ENCODE data around the gene NF1. TPM values are rescaled to one million over a fixed set of nuclear protein-coding genes. Genes with fewer than 3 reads are reported as not detected.

The NF1 gene
- total RNA-seq, 1 experiment from 2014 or later = 35.4 TPM

DNA sequence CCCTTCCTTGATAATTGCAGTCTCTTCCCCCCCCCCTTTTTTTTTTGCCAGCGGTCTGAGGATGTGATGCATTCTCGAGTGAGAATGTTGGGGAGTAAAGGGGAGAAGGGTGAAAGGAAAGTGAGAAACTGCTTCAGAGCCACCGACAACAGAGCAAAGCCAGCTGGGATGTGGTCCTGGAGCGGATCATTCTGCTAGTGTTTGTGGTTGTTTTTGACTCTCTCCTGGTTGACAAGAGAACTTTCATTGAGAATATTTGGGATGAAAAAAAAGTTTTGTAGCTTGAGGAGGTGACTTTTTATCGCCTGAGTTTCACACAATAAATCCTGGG lies 1.3 kb downstream of the NF1 start:
- TF ChIP-seq, protein P1, sequence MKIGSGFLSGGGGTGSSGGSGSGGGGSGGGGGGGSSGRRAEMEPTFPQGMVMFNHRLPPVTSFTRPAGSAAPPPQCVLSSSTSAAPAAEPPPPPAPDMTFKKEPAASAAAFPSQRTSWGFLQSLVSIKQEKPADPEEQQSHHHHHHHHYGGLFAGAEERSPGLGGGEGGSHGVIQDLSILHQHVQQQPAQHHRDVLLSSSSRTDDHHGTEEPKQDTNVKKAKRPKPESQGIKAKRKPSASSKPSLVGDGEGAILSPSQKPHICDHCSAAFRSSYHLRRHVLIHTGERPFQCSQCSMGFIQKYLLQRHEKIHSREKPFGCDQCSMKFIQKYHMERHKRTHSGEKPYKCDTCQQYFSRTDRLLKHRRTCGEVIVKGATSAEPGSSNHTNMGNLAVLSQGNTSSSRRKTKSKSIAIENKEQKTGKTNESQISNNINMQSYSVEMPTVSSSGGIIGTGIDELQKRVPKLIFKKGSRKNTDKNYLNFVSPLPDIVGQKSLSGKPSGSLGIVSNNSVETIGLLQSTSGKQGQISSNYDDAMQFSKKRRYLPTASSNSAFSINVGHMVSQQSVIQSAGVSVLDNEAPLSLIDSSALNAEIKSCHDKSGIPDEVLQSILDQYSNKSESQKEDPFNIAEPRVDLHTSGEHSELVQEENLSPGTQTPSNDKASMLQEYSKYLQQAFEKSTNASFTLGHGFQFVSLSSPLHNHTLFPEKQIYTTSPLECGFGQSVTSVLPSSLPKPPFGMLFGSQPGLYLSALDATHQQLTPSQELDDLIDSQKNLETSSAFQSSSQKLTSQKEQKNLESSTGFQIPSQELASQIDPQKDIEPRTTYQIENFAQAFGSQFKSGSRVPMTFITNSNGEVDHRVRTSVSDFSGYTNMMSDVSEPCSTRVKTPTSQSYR (CRISPR knock-in tag; IDR thresholded peaks at IDR 0.05) = no peak
- TF ChIP-seq, protein P2, sequence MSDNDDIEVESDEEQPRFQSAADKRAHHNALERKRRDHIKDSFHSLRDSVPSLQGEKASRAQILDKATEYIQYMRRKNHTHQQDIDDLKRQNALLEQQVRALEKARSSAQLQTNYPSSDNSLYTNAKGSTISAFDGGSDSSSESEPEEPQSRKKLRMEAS (CRISPR knock-in tag; IDR thresholded peaks at IDR 0.05) = no peak
- TF ChIP-seq JAZF1 (CRISPR knock-in tag; IDR thresholded peaks at IDR 0.05) (no peak), SOX15 (CRISPR knock-in tag; IDR thresholded peaks at IDR 0.05) (no peak), GABPB1 (CRISPR knock-in tag; IDR thresholded peaks at IDR 0.05) (no peak), ZNF138 (CRISPR knock-in tag; conservative IDR thresholded peaks at IDR 0.05) (no peak), ZNF219 (CRISPR knock-in tag; IDR thresholded peaks at IDR 0.05; ENCODE audit: borderline replicate concordance) (no peak), NFYB (CRISPR knock-in tag; conservative IDR thresholded peaks at IDR 0.05; ENCODE audit: low read depth) (no peak), CREM (CRISPR knock-in tag; IDR thresholded peaks at IDR 0.05) (no peak), IRF2 (CRISPR knock-in tag; IDR thresholded peaks at IDR 0.05; ENCODE audit: borderline replicate concordance, low read depth) (no peak), CBFB (CRISPR knock-in tag; IDR thresholded peaks at IDR 0.05; ENCODE audit: low read depth) (no peak), SMAD4 (CRISPR knock-in tag; IDR thresholded peaks at IDR 0.05) (no peak), MXD4 (CRISPR knock-in tag; IDR thresholded peaks at IDR 0.05; ENCODE audit: borderline replicate concordance) (no peak)
- TF ChIP-seq, protein P3, sequence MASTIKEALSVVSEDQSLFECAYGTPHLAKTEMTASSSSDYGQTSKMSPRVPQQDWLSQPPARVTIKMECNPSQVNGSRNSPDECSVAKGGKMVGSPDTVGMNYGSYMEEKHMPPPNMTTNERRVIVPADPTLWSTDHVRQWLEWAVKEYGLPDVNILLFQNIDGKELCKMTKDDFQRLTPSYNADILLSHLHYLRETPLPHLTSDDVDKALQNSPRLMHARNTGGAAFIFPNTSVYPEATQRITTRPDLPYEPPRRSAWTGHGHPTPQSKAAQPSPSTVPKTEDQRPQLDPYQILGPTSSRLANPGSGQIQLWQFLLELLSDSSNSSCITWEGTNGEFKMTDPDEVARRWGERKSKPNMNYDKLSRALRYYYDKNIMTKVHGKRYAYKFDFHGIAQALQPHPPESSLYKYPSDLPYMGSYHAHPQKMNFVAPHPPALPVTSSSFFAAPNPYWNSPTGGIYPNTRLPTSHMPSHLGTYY (CRISPR knock-in tag; IDR thresholded peaks at IDR 0.05) = no peak
- TF ChIP-seq, protein P4, sequence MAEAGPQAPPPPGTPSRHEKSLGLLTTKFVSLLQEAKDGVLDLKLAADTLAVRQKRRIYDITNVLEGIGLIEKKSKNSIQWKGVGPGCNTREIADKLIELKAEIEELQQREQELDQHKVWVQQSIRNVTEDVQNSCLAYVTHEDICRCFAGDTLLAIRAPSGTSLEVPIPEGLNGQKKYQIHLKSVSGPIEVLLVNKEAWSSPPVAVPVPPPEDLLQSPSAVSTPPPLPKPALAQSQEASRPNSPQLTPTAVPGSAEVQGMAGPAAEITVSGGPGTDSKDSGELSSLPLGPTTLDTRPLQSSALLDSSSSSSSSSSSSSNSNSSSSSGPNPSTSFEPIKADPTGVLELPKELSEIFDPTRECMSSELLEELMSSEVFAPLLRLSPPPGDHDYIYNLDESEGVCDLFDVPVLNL (CRISPR knock-in tag; IDR thresholded peaks at IDR 0.05; ENCODE audit: borderline replicate concordance, low read depth) = no peak
- TF ChIP-seq, protein P5, sequence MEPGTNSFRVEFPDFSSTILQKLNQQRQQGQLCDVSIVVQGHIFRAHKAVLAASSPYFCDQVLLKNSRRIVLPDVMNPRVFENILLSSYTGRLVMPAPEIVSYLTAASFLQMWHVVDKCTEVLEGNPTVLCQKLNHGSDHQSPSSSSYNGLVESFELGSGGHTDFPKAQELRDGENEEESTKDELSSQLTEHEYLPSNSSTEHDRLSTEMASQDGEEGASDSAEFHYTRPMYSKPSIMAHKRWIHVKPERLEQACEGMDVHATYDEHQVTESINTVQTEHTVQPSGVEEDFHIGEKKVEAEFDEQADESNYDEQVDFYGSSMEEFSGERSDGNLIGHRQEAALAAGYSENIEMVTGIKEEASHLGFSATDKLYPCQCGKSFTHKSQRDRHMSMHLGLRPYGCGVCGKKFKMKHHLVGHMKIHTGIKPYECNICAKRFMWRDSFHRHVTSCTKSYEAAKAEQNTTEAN (CRISPR knock-in tag; IDR thresholded peaks at IDR 0.05) = no peak
- TF ChIP-seq, protein P6, sequence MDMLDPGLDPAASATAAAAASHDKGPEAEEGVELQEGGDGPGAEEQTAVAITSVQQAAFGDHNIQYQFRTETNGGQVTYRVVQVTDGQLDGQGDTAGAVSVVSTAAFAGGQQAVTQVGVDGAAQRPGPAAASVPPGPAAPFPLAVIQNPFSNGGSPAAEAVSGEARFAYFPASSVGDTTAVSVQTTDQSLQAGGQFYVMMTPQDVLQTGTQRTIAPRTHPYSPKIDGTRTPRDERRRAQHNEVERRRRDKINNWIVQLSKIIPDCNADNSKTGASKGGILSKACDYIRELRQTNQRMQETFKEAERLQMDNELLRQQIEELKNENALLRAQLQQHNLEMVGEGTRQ (CRISPR knock-in tag; IDR thresholded peaks at IDR 0.05) = no peak
- TF ChIP-seq, protein P7, sequence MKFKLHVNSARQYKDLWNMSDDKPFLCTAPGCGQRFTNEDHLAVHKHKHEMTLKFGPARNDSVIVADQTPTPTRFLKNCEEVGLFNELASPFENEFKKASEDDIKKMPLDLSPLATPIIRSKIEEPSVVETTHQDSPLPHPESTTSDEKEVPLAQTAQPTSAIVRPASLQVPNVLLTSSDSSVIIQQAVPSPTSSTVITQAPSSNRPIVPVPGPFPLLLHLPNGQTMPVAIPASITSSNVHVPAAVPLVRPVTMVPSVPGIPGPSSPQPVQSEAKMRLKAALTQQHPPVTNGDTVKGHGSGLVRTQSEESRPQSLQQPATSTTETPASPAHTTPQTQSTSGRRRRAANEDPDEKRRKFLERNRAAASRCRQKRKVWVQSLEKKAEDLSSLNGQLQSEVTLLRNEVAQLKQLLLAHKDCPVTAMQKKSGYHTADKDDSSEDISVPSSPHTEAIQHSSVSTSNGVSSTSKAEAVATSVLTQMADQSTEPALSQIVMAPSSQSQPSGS (CRISPR knock-in tag; IDR thresholded peaks at IDR 0.05; ENCODE audit: borderline replicate concordance, low read depth) = no peak
- TF ChIP-seq, protein P8, sequence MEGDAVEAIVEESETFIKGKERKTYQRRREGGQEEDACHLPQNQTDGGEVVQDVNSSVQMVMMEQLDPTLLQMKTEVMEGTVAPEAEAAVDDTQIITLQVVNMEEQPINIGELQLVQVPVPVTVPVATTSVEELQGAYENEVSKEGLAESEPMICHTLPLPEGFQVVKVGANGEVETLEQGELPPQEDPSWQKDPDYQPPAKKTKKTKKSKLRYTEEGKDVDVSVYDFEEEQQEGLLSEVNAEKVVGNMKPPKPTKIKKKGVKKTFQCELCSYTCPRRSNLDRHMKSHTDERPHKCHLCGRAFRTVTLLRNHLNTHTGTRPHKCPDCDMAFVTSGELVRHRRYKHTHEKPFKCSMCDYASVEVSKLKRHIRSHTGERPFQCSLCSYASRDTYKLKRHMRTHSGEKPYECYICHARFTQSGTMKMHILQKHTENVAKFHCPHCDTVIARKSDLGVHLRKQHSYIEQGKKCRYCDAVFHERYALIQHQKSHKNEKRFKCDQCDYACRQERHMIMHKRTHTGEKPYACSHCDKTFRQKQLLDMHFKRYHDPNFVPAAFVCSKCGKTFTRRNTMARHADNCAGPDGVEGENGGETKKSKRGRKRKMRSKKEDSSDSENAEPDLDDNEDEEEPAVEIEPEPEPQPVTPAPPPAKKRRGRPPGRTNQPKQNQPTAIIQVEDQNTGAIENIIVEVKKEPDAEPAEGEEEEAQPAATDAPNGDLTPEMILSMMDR (IDR thresholded peaks at IDR 0.05) = no peak
- POLR2A ChIA-PET = interaction anchor here (0.7 to 1.4 kb wide), 4 partner anchors 35 to 298 kb away, joined by 3 to 8 read pairs (median 6); partner anchors contain the start of gene RNF135

More for the DNA sequence above, 1.3 kb downstream of the NF1 start:
- Mint-ChIP-seq H3K27ac (peak overlapping the region; percentile 96), H3K4me3 (peak overlapping the region; percentile 93), H3K27me3 (ENCODE audit: low read depth) (no peaks in the 10 kb centered on the region), H3K36me3 (no peaks in the 10 kb centered on the region), H3K9me3 (no peaks in the 10 kb centered on the region), H3K4me1 (peaks cover 27% of the 10 kb centered on the region)
- DNase-seq (ENCODE audit: low spot score) (no peak), ATAC-seq (no peak)
- CTCF ChIA-PET = interaction anchor here (1.0 to 1.2 kb wide), 3 partner anchors 12 to 45 kb away, joined by 3 to 6 read pairs (median 4); no protein-coding TSS in a partner anchor
